GM06990 (cell line): ENCODE results near the gene NLRC5.

Source experiments
- DNase-seq: peaks from one replicate; pipeline ENCODE4 v3.0.0-alpha.2; 2011; ENCODE audit not compliant: insufficient read length; ENCODE audit errors: extremely low read depth
- H3K27me3 ChIP-seq: replicated peaks from 2 replicates; pipeline ENCODE4 v1.6.0; 2011; ENCODE audit warnings: low read length; ENCODE audit not compliant: control insufficient read depth, insufficient read depth
- H3K36me3 ChIP-seq: 2 replicates; pipeline ENCODE4 v1.5.1; 2011; ENCODE audit warnings: low read length; ENCODE audit not compliant: control insufficient read depth, insufficient read depth
- H3K4me3 ChIP-seq: replicated peaks from 2 replicates; pipeline ENCODE4 v1.5.1; 2011; ENCODE audit warnings: low read depth, mild to moderate bottlenecking, control low read depth, low read length
- TF ChIP-seq, protein P1 (sequence below): IDR thresholded peaks from 2 replicates; pipeline ENCODE4 v1.5.1; 2011; ENCODE audit warnings: low read length, control low read depth, mild to moderate bottlenecking, inconsistent platforms; ENCODE audit not compliant: insufficient read depth, poor library complexity, severe bottlenecking

Gene NLRC5

DNA sequence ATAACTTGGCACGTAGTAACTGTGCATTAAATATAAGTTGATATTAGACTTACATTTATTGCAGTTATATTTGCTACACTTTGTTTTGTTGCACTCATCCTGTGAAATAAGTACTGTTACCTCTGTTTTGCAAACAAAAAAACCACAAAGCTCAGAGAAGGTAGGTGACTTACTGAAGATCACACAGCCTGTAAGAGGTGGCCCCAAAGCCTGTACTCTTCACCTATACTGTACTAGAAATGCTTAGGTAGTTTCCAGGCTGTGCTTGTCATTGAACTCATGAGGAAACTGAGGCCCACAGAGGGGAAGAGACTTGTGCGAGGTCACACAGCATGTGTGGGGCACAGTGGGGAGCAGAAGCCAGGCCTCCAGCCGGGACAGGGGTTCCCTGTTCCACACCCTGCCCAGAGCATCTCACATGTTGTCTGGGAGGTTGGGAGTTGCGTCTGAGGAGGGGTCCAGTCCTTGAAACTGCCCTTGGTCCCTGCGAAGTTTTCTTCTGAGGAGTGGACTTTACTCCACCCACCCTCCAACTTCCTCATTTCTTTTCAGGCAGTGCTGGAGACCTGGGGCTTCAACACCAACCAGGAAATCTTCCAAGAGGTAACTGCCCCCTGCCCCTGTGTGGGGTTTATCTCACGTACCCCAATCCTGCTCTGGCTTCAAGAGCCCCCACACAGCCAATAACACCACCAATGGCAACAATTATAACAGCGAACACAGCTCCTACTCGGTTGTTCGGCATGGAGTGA lies 14.6 kb upstream of the NLRC5 start:
- Histone ChIP-seq H3K4me3 (no peak overlapping the region), H3K36me3 (no peaks in the 10 kb centered on the region), H3K27me3 (no peaks in the 10 kb centered on the region)
- TF ChIP-seq, protein P1, sequence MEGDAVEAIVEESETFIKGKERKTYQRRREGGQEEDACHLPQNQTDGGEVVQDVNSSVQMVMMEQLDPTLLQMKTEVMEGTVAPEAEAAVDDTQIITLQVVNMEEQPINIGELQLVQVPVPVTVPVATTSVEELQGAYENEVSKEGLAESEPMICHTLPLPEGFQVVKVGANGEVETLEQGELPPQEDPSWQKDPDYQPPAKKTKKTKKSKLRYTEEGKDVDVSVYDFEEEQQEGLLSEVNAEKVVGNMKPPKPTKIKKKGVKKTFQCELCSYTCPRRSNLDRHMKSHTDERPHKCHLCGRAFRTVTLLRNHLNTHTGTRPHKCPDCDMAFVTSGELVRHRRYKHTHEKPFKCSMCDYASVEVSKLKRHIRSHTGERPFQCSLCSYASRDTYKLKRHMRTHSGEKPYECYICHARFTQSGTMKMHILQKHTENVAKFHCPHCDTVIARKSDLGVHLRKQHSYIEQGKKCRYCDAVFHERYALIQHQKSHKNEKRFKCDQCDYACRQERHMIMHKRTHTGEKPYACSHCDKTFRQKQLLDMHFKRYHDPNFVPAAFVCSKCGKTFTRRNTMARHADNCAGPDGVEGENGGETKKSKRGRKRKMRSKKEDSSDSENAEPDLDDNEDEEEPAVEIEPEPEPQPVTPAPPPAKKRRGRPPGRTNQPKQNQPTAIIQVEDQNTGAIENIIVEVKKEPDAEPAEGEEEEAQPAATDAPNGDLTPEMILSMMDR: no peak
- DNase-seq: no peak

DNA sequence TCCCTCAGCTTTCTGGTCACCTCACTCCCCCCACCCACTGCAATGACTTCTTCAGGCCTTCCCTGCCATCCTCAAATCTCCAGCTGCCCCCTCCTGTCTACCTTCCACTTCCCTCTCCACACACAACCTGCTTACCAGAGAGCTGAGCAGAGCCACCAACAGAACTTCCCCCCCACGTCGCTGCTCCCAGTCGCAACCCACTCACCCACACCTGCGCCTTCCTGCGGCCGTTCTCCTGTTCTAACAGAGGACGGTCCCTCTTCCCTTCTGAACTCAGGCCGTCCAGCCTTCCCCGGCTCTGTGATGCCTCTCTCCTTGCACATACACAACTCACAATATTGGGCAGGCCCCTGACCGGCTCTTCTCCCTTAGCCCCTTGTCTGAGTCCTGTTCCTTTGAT lies 13.6 kb upstream of the NLRC5 start:
- H3K4me3 ChIP-seq: no peak overlapping the region
- no peaks in the 10 kb centered on the region for H3K36me3 ChIP-seq
- TF ChIP-seq, protein P1: no peak
- DNase-seq: no peak
- no peaks in the 10 kb centered on the region for H3K27me3 ChIP-seq

DNA sequence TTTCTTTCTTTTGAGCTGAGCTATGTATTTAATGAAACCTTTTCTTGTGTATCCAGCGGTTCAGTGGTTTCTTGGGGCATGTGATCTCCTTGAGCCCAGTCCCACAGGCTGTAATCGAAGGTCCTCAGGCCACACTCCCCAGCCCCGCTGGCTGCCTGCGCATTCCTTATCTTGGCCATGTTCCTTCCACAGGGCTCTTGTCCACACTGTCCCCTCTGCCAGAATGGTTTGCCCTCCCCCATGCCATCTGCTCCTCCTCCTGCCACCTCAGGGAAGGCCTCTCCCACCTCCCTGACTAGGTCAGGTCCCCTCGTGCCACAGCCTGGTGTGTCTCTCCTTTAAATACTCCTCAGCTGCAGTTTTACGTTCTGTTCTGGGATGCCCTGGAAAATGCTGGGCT lies 12.1 kb upstream of the NLRC5 start:
- no peaks in the 10 kb centered on the region; the same call in 1 of the 2 replicates for H3K36me3 ChIP-seq
- H3K4me3 ChIP-seq: no peak overlapping the region
- DNase-seq: no peak
- TF ChIP-seq, protein P1: no peak
- H3K27me3 ChIP-seq: no peaks in the 10 kb centered on the region

DNA sequence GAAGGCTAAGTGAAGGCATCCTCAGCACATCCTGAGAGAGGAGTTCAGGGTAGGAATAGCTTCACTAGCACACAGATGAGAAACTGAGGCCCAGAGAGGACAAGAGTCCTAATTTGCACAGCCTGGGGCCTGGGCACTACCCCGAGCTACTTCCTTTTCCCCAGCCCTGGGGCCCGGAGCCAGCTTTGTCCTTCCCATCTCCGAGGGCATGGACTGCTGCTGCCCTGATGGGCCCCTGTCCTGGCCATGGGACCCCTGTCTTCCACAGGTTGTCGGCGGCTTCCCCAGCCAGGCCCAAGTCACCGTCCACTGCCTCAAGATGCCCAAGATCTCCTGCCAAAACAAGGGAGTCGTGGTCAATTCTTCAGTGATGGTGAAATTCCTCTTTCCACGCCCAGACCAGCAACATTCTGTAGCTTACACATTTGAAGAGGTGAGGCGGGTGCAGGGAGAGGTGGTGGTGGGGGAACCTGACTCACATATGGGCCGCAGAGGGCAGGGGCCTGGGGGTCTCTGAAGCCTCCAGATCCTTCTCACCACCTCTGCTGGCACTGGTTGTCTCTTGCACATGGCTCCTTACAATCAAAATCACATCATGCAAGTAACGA lies 11.4 kb upstream of the NLRC5 start:
- H3K27me3 ChIP-seq: no peaks in the 10 kb centered on the region
- H3K36me3 ChIP-seq: no peaks in the 10 kb centered on the region; the same call in 1 of the 2 replicates
- TF ChIP-seq, protein P1: no peak
- DNase-seq: no peak
- H3K4me3 ChIP-seq: no peak overlapping the region

DNA sequence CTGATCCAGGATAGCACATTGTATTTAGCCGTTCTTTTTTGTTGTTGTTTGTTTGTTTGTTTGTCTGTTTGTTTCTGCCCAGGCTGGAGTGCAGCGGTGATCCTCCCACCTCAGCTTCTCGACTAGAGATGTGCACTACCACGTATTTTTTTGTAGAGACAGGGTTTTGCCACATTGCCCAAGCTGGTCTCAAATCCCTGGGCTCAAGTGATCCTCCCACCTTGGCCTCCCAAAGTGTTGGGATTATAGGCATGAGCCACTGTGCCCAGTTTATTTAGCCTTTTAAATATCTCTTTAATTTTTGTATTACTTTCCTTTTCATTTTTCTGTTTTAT lies 9.2 kb upstream of the NLRC5 start:
- TF ChIP-seq, protein P1: no peak
- H3K27me3 ChIP-seq: no peaks in the 10 kb centered on the region
- no peak overlapping the region for H3K4me3 ChIP-seq
- DNase-seq: no peak
- peaks cover 2% of the 10 kb centered on the region for H3K36me3 ChIP-seq
